Natural killer cell (primary cell): ENCODE results near the gene UGT1A3. TPM values are rescaled to one million over a fixed set of nuclear protein-coding genes. Genes with fewer than 3 reads are reported as not detected.

ENCODE experiments used
- ATAC-seq, 3 donors: fragments of 150-1000 bp in 2 of 3; fragments of 200-7000 bp in 1 of 3; cut with Tn5 transposase; 1 replicate in 1 of 3; 2 replicates in 2 of 3; pipeline ENCODE4 v1.10.0; 2021; ENCODE audit warnings: mild to moderate bottlenecking in 2 of 3, moderate library complexity in 2 of 3
- DNase-seq, 2 donors: peaks; one replicate each; pipeline versions ENCODE4 v3.0.0 to v3.0.0-alpha.2; 2013 to 2021; ENCODE audit warnings: mixed read lengths in 1 of 2
- H3K27ac ChIP-seq: one replicate; pipeline ENCODE4 v1.5.1; 2013; ENCODE audit warnings: mild to moderate bottlenecking, low read length
- H3K27me3 ChIP-seq: one replicate; pipeline ENCODE4 v1.6.1; 2013; ENCODE audit warnings: low read length; ENCODE audit not compliant: control insufficient read depth, insufficient read depth
- H3K36me3 ChIP-seq: one replicate; pipeline ENCODE4 v1.6.1; 2013; ENCODE audit warnings: low read length; ENCODE audit not compliant: control insufficient read depth, insufficient read depth
- H3K4me1 ChIP-seq: one replicate; pipeline ENCODE4 v1.6.1; 2013; ENCODE audit warnings: low read length; ENCODE audit not compliant: control insufficient read depth, insufficient read depth
- H3K4me3 ChIP-seq: one replicate; pipeline ENCODE4 v1.5.1; 2013; ENCODE audit warnings: low read length
- H3K9me3 ChIP-seq: one replicate; pipeline ENCODE4 v1.6.1; 2013; ENCODE audit warnings: low read length; ENCODE audit not compliant: control insufficient read depth, insufficient read depth
- H3K27ac Mint-ChIP-seq, 2 donors: one replicate each; pipeline ENCODE4 v1.8.0; 2022; ENCODE audit warnings: mild to moderate bottlenecking in 2 of 2, mixed read lengths in 2 of 2, moderate library complexity in 1 of 2
- H3K27me3 Mint-ChIP-seq, 2 donors: one replicate each; pipeline ENCODE4 v1.8.0; 2022; ENCODE audit warnings: low read depth in 2 of 2, mixed read lengths in 2 of 2
- H3K36me3 Mint-ChIP-seq: one replicate; pipeline ENCODE4 v1.8.0; 2022; ENCODE audit warnings: mixed read lengths
- H3K4me1 Mint-ChIP-seq, 2 donors: one replicate each; pipeline ENCODE4 v1.8.0; 2022; ENCODE audit warnings: mixed read lengths in 2 of 2
- H3K4me3 Mint-ChIP-seq: one replicate; pipeline ENCODE4 v1.8.0; 2022; ENCODE audit warnings: mild to moderate bottlenecking, moderate library complexity, mixed read lengths
- H3K9me3 Mint-ChIP-seq, 2 donors: one replicate each; pipeline ENCODE4 v1.8.0; 2022; ENCODE audit warnings: mixed read lengths in 2 of 2
- WGBS: methylation state at CpG from one replicate; pipeline ENCODE4 v1.1.7; 2013; ENCODE audit warnings: missing lambda C conversion rate; ENCODE audit not compliant: insufficient coverage; 5-methylcytosine and 5-hydroxymethylcytosine counted together
- intact Hi-C: fragments of 100-400 bp; cut with micrococcal nuclease; formaldehyde crosslinking; loops from one replicate; pipeline ENCODE4 v1.14.2; 2022
- total RNA-seq, 4 donors: library from RNA; stranded (reverse); fragments of 120-200 nt in 1 of 4; gene quantifications; one replicate each; pipeline versions ENCODE4 v1.2.3 to v1.2.4, GENCODE V29; 2013 to 2022
- TF ChIP-seq, protein P1 (sequence below): fragments of 200-600 bp; IDR thresholded peaks from one replicate; pipeline ENCODE4 v1.8.0; 2022; ENCODE audit warnings: antibody characterized with exemption

The UGT1A3 gene
- total RNA-seq, 3 donors from 2014 or later (not counting 1 experiment from before 2014, with no cell fraction given), result not detected

DNA sequence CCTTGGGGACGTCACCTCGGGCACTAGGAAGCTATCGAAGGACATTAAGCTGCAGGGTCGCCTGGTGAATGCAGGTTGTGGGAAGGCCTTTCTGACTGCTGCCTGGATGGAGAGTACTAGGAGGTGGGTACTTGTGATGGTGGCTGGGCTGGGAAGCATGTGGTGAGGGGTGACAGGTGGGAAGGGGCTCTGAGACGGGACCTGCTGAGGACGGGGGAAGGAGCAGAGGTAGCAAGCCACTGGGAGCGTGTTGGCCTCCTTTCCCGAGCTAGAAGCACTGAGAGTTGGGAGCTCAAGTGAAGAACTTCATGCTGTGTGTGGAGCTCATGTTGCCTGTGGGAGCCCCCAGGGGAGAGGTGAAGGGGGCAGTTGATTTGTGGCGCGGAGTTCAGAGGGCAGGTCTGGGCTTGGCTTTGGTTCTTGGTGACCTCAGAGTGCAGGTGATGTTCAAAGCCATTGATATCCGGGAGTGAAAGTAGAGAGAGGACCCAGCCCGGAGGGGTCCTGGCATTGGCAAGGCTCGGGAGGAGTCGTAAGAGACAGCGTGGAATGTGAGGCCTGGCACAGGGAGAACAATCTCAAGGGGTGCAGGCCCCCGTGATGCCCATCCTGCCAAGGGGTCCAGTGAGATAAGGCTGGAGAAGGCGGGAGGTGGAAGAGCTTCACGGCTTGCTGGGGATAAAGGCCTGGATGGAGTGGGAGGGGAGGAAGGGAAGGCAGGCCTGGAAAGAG, 62.5 kb downstream of the UGT1A3 start:
- no peaks in the 10 kb centered on the region for H3K36me3 Mint-ChIP-seq
- Histone ChIP-seq H3K27ac (no peak overlapping the region), H3K27me3 (no peaks in the 10 kb centered on the region), H3K4me1 (no peaks in the 10 kb centered on the region), H3K36me3 (no peaks in the 10 kb centered on the region), H3K4me3 (no peak overlapping the region), H3K9me3 (no peaks in the 10 kb centered on the region)
- TF ChIP-seq, protein P1, sequence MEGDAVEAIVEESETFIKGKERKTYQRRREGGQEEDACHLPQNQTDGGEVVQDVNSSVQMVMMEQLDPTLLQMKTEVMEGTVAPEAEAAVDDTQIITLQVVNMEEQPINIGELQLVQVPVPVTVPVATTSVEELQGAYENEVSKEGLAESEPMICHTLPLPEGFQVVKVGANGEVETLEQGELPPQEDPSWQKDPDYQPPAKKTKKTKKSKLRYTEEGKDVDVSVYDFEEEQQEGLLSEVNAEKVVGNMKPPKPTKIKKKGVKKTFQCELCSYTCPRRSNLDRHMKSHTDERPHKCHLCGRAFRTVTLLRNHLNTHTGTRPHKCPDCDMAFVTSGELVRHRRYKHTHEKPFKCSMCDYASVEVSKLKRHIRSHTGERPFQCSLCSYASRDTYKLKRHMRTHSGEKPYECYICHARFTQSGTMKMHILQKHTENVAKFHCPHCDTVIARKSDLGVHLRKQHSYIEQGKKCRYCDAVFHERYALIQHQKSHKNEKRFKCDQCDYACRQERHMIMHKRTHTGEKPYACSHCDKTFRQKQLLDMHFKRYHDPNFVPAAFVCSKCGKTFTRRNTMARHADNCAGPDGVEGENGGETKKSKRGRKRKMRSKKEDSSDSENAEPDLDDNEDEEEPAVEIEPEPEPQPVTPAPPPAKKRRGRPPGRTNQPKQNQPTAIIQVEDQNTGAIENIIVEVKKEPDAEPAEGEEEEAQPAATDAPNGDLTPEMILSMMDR, result no peak
- no peak for DNase-seq
- no peak overlapping the region for H3K4me3 Mint-ChIP-seq
- WGBS, result 87% methylated on average over 18 of the region's 18 CpGs
- ATAC-seq, result no peak
- H3K4me1 Mint-ChIP-seq, result no peaks in the 10 kb centered on the region
- no peak overlapping the region for H3K27ac Mint-ChIP-seq
- H3K27me3 Mint-ChIP-seq, result peaks cover 2 to 4% of the 10 kb centered on the region in 2 donors
- no peaks in the 10 kb centered on the region for H3K9me3 Mint-ChIP-seq
- intact Hi-C loops, result no loop called here

DNA sequence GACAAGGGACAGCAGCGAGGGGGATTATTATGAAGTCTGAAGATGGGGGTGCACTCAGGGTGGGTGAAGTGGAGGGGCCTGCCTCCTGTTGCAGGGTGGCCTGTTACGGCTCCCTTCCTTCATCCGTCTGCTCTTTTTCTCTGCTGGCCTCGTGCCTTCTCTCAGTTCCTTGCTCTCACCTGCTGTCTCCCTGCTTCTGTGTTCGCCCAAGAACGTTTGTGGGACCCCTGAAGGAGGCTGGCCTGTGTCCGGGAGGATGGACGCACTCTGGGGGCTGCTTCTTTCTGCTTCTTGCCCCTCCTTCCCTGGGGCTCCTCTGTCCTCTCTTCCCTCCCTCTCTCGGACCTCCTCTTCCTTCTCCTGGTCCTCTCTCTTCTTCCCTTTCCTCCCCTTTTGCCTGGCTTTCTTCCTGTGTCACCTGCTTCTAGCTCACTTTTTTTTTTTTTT, 63.1 kb downstream of the UGT1A3 start:
- no peak for ATAC-seq
- Histone ChIP-seq H3K9me3 (no peaks in the 10 kb centered on the region), H3K4me1 (no peaks in the 10 kb centered on the region), H3K36me3 (no peaks in the 10 kb centered on the region), H3K27ac (no peak overlapping the region), H3K4me3 (no peak overlapping the region), H3K27me3 (no peaks in the 10 kb centered on the region)
- Mint-ChIP-seq H3K27me3 (no peaks in the 10 kb centered on the region), H3K9me3 (no peaks in the 10 kb centered on the region), H3K4me3 (no peak overlapping the region), H3K4me1 (no peaks in the 10 kb centered on the region), H3K27ac (no peak overlapping the region), H3K36me3 (no peaks in the 10 kb centered on the region)
- intact Hi-C loops, result no loop called here
- 80% methylated on average over 9 of the region's 9 CpGs for WGBS
- no peak for DNase-seq
- TF ChIP-seq, protein P1, result no peak

DNA sequence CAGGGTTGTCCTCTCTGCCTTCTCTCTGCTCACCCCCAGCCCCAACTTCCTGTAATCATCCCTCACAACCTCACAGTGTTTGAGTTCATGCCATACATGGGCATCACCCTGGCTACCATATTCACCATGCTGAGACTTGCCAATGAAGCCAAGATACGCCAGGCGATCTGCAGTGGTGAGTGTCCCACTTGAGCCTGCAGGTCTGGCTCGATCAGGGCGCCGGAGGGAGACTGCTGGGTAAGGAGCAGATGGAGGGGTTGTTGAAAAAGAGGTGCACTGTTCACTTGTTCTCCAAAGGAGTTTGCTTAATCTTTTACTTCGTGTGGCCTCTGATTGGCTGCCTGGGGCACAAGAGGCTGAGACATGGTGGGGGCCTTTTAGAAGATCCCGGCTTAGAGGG, 63.9 kb downstream of the UGT1A3 start:
- Mint-ChIP-seq H3K4me1 (no peaks in the 10 kb centered on the region), H3K4me3 (no peak overlapping the region), H3K9me3 (no peaks in the 10 kb centered on the region), H3K36me3 (no peaks in the 10 kb centered on the region), H3K27me3 (no peaks in the 10 kb centered on the region), H3K27ac (no peak overlapping the region)
- no peaks in the 10 kb centered on the region for H3K9me3 ChIP-seq
- intact Hi-C loops, result no loop called here
- no peak overlapping the region for H3K4me3 ChIP-seq
- TF ChIP-seq, protein P1, result no peak
- no peaks in the 10 kb centered on the region for H3K27me3 ChIP-seq
- no peaks in the 10 kb centered on the region for H3K36me3 ChIP-seq
- H3K4me1 ChIP-seq, result no peaks in the 10 kb centered on the region
- H3K27ac ChIP-seq, result no peak overlapping the region
- ATAC-seq, result no peak
- 93% methylated on average over 7 of the region's 7 CpGs for WGBS
- DNase-seq, result no peak
